HG03520 (cell line): ENCODE data around the gene IGF2.

ENCODE experiments used
- ATAC-seq: cut with Tn5 transposase; IDR thresholded peaks from one replicate; pipeline ENCODE4 v1.9.1; 2021; ENCODE audit warnings: mild to moderate bottlenecking, moderate library complexity; ENCODE audit not compliant: unreplicated experiment

Gene IGF2

GRCh38 chr11:2154889-2155288, 15.7 kb upstream of the IGF2 start:
- ATAC-seq, result no peak

DNA sequence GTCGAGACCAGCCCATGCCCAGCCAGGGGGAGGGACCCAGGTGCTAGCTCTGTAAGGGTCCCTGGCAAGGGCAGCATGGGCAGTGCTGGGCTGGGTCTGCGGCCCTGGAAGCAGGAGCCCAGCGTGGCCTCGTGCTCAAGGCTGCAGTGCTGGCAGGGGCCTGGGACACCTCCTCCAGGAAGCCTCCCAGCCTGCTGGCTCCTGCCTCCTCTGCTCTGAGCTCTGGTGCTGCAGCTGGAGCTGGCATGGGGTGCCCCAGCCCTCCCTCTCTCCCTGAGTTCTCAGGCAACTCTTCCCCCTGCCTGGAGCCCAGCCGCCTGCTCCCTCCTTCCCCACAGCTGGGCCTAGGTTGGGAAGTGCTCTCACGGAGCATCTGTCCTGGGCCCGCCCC, 15.0 kb upstream of the IGF2 start:
- no peak for ATAC-seq

DNA sequence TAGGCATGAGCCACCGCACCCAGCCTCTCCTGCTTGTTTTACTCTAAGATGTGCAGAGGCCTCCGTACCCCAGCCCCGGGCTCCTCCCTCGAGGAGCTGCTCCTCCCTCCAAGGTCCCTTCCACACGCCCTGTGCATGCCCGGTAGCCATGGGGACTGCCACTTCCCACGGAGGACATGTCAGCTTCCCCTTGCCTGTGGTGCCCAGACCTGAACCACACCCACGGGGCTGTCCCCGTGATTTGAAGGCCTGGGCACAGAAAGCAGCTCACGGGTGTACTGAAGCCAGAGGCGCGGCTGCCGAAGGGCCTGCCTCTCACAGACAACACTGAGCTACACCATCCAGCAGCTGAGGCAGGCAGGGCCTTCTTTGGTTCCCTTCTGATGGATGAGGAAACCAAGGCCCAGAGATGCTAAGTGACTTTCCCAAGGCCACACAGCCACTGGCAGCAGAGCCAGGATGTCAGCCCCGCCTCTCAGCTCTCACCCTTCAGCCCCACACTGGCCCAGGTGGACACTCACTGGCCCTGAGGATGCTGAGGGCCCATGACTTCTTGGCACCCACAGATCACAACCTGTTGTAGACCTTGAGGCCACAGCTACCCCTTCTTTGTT, 14.5 kb upstream of the IGF2 start:
- ATAC-seq, result no peak

DNA sequence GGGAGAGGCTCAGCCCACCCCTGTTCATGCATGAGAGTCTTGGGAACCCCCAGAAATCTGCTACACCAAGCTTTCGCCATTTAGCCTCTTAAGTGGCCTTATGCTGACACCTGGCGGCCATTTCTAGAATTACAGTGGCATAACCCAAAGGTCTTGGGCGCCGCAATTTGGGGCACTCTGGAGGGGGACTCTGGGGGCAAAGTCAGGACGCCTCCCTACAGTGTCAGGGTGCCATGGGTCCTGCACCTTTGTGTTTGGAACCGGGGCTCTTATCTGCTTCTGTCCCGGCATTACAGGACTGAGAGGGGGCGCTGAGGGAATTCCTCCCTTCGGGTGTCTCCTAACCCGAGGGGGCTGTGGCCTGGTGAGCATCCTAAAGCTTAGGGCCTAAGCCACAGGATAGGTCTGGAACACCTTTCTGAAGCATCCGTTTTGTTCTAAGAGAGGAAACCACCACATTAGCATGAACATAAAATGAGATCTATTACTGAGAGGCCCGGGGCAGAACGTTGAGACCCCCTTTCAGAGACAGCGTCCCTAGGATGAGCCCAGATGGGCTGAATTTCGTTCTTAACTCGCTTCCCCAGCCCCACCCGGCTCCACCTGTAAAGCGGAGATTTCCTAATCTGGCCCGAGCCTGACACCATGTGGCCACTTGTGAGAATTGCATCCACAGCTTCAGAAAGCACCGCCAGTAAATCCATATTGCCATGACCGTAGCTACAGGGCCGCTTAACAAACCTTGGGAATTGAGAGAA, 12.5 kb upstream of the IGF2 start:
- no peak for ATAC-seq

DNA sequence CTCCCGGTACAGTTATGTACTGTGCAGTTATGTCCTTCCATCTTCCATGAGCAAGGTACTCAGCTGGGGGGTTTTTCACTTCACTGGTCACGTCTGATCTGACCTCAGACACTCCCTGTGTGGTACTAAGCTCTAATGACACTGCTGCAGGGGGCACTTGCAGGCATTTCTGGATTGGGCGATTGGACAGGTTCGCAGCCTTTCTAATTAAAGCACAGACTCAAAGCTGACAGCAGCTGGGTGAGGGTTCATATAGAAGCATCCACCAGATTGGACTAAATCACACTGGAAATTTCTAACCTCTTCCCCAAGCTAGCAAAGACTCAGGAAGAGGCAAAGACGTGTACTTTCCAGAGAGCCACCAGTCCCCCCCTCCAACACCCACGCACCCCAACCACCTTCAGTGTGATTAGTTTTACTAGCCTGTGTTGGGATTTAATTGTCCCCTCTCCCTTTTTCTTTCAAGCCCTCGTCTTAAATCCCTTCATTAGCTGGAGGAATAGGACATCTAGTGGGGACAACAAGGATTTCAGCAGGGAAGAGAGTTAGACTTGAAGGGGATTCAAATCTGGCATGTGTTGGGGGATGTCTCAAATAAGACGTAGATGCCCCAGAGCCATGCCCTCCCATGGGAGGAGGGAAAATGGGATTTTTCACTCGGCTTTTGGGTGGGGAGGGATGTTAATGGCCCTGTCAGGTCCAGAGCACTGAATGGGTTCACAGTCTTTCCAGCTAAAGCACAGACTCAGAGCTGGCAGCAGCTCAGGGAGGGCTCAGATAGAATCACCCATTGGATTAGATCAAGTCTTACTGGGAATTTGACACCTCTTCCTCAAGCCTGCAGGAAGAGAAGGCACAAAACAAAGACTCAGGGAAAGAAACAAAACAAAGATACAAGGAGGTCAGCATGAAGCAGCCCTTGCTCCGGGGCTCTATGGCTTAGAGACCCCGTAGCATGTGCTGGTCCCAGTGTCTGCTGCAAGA, 11.0 kb upstream of the IGF2 start:
- ATAC-seq, result no peak

- no peak for ATAC-seq
Observed at GRCh38 chr11:2149460-2149859, 10.3 kb upstream of the IGF2 start.

DNA sequence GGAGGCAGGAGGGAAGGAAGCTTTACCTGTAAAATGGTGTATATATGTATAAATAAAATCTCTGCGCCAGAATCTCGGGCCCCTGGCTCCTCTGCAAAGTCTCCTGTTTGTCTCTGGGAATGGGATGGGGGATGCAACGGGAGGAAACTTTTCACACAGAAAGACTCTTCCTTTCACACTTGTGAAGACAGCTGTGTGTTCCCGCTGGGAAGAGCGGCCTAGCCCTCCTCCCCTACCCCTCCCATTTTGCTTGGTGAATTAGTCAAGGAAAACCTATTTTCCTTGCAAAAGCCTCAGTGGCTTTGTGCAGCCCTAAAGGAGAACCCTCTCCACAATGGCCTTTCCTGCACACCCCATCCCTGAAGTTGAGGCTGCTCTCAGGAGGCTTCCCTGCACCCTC, 9.4 kb upstream of the IGF2 start:
- no peak for ATAC-seq

GRCh38 chr11:2147391-2147790, 8.2 kb upstream of the IGF2 start:
- ATAC-seq, result no peak

- ATAC-seq, result no peak
Observed at GRCh38 chr11:2146051-2146450, 6.9 kb upstream of the IGF2 start.

DNA sequence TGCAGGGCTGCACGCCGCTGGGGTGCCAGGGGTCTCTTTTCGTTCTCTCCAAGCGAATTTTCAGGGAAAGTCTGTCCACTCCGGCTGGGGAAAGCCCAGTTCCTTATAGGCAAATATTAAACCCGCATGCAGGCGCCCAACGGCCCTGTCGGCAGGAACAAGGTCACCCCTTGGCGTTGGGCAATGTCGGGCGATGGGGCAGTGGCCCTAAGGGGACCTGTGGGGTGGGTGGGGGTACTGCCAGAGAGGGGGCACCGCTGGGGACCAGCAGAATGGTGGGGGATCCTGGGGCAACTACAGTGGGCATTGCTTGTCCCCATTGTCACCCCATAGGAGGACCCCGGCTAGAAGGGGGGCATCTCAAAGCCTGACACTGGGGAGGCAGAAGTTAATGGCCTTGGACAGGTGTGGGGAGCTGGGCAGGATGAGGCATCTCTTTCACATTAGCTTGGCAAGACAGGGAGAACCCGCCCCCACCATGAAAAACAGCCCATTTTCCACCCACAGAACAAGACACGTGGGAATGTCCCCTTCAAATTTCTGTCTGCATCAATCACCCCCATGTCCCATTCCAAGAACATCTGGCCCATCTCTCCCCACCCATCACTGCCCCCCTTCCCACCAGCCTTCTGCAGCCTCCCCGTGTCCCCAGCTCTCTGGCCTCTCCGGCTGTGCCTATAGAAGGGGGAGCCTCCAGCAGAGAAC, 5.5 kb upstream of the IGF2 start:
- no peak for ATAC-seq

GRCh38 chr11:2143799-2144543, 4.8 kb upstream of the IGF2 start:
- ATAC-seq, result no peak

DNA sequence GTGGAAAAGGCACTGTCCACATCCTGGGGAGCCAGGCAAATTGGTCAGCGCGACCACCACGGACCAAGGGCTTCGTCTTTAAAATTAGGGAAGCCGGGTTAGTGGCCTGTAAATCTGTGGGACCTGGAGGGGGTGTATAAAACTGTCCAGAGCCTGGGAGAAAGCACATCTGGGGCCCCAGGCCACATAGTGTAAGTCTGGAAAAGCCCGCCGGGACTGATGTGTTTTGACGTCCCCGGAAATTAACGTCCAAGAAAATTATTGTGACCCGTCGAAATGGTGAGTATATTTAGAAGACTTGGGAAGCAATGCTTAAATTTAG, 4.2 kb upstream of the IGF2 start:
- no peak for ATAC-seq

- ATAC-seq, result no peak
Observed at GRCh38 chr11:2142762-2143202, 3.6 kb upstream of the IGF2 start.

DNA sequence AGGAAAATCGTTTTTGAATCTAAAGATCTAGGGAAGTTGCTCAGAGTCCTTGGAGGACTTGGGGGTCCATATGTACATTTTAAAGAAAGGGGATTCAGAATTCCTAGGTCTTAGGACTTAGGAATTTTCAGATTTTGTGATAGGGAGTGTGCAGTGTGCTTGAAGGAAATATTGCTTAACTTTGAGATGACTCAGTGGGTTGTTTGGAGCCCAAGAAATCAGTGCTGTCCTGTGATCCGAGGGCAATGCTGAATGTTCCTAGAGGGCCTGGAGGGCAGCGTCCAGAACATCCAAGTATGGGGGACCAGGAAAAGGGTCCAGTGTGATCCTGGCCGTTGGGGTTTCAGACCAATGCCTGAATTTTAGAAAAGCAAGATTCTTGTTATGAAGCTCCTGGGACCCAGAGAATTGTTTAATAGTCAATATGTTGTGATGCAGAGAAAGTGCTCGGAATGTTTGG, 3.1 kb upstream of the IGF2 start:
- no peak for ATAC-seq

DNA sequence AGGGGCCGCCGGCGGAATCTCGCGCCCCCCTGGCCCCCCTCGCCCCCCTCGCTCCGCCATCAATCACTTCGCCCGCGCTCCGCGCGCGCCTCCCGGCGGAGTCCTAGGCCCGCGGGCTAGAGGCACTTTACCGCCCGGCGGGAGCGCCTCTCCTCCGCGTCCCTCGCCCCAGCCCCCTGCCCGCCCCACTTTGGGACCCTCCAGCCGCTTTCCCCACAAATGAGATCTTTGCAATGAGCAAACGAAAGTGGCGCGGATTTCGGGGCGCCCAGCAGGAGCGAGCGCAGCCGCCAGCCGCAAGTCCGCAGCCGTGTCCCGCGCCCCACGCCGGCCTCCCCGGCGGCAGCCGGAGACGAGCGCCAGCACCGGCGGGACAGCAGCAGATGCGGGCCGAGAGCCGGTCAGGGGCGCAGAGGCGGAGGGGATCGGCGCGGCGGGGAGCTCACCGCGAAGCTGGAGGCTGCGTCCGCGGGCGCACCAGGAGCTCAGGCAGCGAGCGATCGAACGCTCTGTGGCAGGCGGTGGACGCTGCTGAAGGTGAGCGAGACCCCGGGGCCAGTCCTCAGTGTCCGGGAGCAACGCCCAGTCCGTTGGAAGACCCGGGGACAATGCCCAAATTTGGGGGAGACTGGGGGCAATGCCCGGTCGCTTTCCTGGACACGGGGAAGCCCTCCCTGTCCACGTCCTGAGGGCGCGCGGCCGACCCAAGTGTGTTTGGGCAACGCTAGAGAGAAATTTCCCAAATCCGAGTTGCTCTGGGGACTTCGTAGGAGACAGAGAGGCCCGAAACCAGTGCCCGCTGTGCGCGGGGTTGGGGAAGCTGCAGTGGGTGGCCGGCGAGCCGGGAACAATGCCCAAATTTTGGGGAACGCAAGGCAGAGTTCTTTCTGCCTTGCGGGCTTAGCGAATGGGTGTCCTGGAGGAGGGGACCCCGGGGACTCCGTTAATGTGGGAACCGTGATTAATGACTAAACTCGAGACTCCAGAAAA, 1.5 kb upstream of the IGF2 start:
- no peak for ATAC-seq

DNA sequence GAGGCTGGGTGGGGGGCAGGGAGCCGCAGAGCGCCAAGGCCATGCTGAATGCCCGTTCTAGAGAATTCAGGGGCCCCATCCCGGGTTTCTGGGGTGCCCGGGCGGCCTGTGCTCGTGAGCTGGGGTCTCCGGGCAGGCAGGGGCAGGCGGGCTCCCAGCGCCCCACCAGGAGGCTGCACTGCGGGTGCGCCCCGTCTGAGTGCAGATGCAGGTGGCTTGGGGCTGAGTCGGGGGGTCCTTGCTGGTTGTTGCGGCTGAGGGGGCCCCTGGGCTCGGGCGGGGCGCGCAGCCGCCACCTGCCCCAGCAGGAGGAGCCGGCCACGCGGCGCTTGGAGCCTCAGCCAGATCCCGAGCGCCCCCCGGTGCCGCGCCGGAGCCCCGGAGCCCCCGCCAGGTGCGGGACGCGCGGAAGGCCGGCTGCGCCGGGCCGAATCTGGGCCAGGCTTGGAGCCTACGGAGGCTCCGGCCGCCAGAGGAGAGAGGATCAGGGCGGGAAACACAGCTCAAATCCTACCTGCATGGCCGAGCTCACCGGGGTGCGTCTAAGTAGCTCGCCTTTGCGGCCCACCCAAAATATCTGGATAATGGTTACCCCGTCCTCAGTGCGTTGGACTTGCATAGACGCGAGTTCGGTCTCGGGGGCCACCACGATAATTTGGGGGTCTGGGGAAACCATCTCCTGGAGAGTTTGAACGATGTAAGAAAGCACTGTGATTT, 590 bp upstream of the IGF2 start:
- ATAC-seq, result no peak

GRCh38 chr11:2138431-2139122, 612 bp downstream of the IGF2 start:
- no peak for ATAC-seq

DNA sequence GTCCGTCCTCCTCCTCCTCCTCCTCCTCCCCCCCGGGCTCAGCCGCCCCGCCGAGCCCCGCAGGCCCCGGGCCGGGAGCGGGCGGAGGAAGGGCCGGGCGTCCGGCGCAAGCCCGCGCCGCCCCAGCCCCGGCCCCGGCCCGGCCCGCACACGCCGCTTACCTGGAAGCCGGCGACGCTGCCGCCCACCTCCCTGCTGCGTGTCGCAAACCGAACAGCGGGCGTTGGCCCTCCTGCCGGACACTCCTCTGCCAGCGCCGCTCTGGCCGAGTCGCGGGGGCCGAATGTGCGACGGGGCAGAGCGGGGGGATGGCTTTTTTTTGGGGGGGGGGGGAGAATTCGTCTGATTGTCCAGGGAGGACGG, 1.1 kb downstream of the IGF2 start:
- ATAC-seq, result no peak
